OCI-LY7 (cell line): Measurements from ENCODE around the gene CTR9. TPM values are rescaled to one million over a fixed set of nuclear protein-coding genes. Genes with fewer than 3 reads are reported as not detected.
A peak's percentile ranks its signal among the peaks of the same experiment; 100 is the strongest.

Experiments
- BruUV-seq: library from RNA; stranded (reverse); fragments of 400-500 nt; replicated peaks from 2 replicates; lab custom pipeline; 2021; lab: Mats Ljungman, UMichigan
- CTCF ChIA-PET: fragments of 300-600 bp; sonication (Branson Sonifier 250); formaldehyde crosslinking; loops from one replicate; lab custom pipeline; 2022; ENCODE audit warnings: antibody characterized with exemption; ENCODE audit not compliant: unreplicated experiment; lab: Charles Lee
- POLR2A ChIA-PET: fragments of 300-600 bp; sonication (Branson Sonifier 250); formaldehyde crosslinking; loops from one replicate; lab custom pipeline; 2022; ENCODE audit warnings: antibody characterized with exemption; lab: Charles Lee
- DNase-seq: peaks from one replicate; pipeline ENCODE4 v3.0.0-alpha.2; 2015; ENCODE audit warnings: low spot score
- H2AFZ ChIP-seq: fragments of 200-600 bp; sonication (generic), shearing (Covaris generic); 2 replicates; pipeline ENCODE4 v1.6.1; 2014; ENCODE audit warnings: mild to moderate bottlenecking, antibody characterized with exemption, low read length, moderate library complexity
- H3K27ac ChIP-seq: fragments of 200-600 bp; sonication (generic); 2 replicates; pipeline ENCODE4 v1.5.1; 2014; ENCODE audit warnings: mixed run types, low read depth, mild to moderate bottlenecking, moderate library complexity, low read length, inconsistent platforms; ENCODE audit not compliant: poor library complexity, severe bottlenecking
- H3K36me3 ChIP-seq: fragments of 200-600 bp; sonication (generic); 2 replicates; pipeline ENCODE4 v1.6.1; 2014; ENCODE audit warnings: mild to moderate bottlenecking, antibody characterized with exemption, low read length, moderate library complexity, mixed read lengths; ENCODE audit not compliant: insufficient read depth
- H3K4me1 ChIP-seq: fragments of 200-600 bp; sonication (generic); 2 replicates; pipeline ENCODE4 v1.5.1; 2014; ENCODE audit warnings: mild to moderate bottlenecking, low read length; ENCODE audit not compliant: insufficient read depth, poor library complexity, severe bottlenecking
- H3K4me2 ChIP-seq: fragments of 200-600 bp; sonication (generic); 2 replicates; pipeline ENCODE4 v1.6.1; 2014; ENCODE audit warnings: mild to moderate bottlenecking, low read length
- H3K4me3 ChIP-seq: fragments of 200-600 bp; sonication (generic); 2 replicates; pipeline ENCODE4 v1.5.1; 2014; ENCODE audit warnings: mild to moderate bottlenecking, low read depth, low read length; ENCODE audit not compliant: poor library complexity, severe bottlenecking
- H3K79me2 ChIP-seq: fragments of 200-600 bp; sonication (generic); 2 replicates; pipeline ENCODE4 v1.6.1; 2016; ENCODE audit warnings: low read depth, mild to moderate bottlenecking, low read length, moderate library complexity, mixed read lengths; ENCODE audit not compliant: insufficient read depth
- H3K9me2 ChIP-seq: fragments of 200-600 bp; sonication (generic); 2 replicates; pipeline ENCODE4 v1.6.1; 2016; ENCODE audit warnings: mild to moderate bottlenecking, low read length, mixed read lengths; ENCODE audit not compliant: insufficient read depth
- H3K9me3 ChIP-seq: fragments of 200-600 bp; sonication (generic); 2 replicates; pipeline ENCODE4 v1.6.1; 2014; ENCODE audit warnings: mild to moderate bottlenecking, mixed run types, low read length, mixed read lengths
- H4K20me1 ChIP-seq: fragments of 200-600 bp; sonication (generic); 2 replicates; pipeline ENCODE4 v1.6.1; 2014; ENCODE audit warnings: mild to moderate bottlenecking, antibody characterized with exemption, low read length, moderate library complexity, mixed read lengths; ENCODE audit not compliant: insufficient read depth
- EZH2phosphoT487 ChIP-seq: fragments of 200-600 bp; sonication (generic); IDR thresholded peaks from 2 replicates; pipeline ENCODE4 v1.6.1; 2018; ENCODE audit warnings: low read depth, borderline replicate concordance, mild to moderate bottlenecking, mixed run types, antibody characterized with exemption, low read length, moderate library complexity, mixed read lengths
- intact Hi-C: fragments of 100-400 bp; cut with micrococcal nuclease; formaldehyde crosslinking; loops from one replicate; pipeline ENCODE4 v1.10.0; 2022; ENCODE audit not compliant: unreplicated experiment
- total RNA-seq, 2 experiments: library from RNA; depleted of rRNA in 1 of 2; stranded (reverse); fragments of >200 nt in 1 of 2; shearing (Covaris generic) in 1 of 2; gene quantifications; 2 replicates each; pipeline ENCODE4 v1.2.3, GENCODE V29; 2014 to 2022
- TF ChIP-seq, protein P1 (sequence below): fragments of 200-600 bp; sonication (generic); conservative IDR thresholded peaks from 2 replicates; pipeline ENCODE4 v1.5.1; 2014; ENCODE audit warnings: mild to moderate bottlenecking, antibody characterized with exemption, low read length, moderate library complexity, mixed read lengths

The CTR9 gene
- total RNA-seq, 2 experiments from 2014 or later: 15.3 to 29.5 TPM

DNA sequence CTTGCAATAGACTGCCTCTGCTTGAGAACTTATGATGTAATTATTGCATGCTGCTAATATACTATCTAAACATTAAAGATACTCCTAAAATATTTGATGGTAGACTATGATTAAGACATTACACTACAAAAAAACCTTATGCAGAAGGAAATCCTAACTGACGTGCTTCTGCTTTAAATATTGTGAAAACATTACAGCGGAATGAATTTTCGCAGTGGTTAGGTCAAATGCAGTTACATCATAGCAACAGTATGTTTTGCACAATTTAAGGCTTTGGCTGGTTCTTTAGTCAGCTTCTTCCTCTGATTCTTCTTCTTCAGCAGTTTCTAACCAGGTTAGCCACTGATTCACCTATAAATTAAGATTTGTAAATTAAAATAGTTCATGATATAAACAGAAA lies 46.5 kb downstream of the CTR9 start:
- intact Hi-C loops: no loop called here
- H3K4me2 ChIP-seq: no peak overlapping the region
- CTCF ChIA-PET: no interaction called here
- no peak overlapping the region for H3K27ac ChIP-seq
- no peaks in the 10 kb centered on the region for H3K9me2 ChIP-seq
- POLR2A ChIA-PET: interaction anchor here (2.8 kb wide), 1 partner anchor 11 kb away, joined by 11 read pairs; the partner anchor contains the start of gene EIF4G2
- DNase-seq: no peak
- TF ChIP-seq EZH2phosphoT487: no peak
- TF ChIP-seq, protein P1, sequence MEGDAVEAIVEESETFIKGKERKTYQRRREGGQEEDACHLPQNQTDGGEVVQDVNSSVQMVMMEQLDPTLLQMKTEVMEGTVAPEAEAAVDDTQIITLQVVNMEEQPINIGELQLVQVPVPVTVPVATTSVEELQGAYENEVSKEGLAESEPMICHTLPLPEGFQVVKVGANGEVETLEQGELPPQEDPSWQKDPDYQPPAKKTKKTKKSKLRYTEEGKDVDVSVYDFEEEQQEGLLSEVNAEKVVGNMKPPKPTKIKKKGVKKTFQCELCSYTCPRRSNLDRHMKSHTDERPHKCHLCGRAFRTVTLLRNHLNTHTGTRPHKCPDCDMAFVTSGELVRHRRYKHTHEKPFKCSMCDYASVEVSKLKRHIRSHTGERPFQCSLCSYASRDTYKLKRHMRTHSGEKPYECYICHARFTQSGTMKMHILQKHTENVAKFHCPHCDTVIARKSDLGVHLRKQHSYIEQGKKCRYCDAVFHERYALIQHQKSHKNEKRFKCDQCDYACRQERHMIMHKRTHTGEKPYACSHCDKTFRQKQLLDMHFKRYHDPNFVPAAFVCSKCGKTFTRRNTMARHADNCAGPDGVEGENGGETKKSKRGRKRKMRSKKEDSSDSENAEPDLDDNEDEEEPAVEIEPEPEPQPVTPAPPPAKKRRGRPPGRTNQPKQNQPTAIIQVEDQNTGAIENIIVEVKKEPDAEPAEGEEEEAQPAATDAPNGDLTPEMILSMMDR: no peak
- BruUV-seq: no TSS peak
- H3K4me3 ChIP-seq: no peak overlapping the region
- peaks cover 79% of the 10 kb centered on the region for H3K36me3 ChIP-seq
- H2AFZ ChIP-seq: no peak overlapping the region
- peaks cover 14% of the 10 kb centered on the region; the same call in 1 of the 2 replicates for H4K20me1 ChIP-seq
- H3K9me3 ChIP-seq: no peaks in the 10 kb centered on the region
- H3K4me1 ChIP-seq: no peaks in the 10 kb centered on the region
- H3K79me2 ChIP-seq: peaks cover 5% of the 10 kb centered on the region; the same call in 1 of the 2 replicates

GRCh38 chr11:10798330-10798928 lies 47.4 kb downstream of the CTR9 start:
- intact Hi-C loops: no loop called here
- Histone ChIP-seq H3K4me1 (no peaks in the 10 kb centered on the region), H3K27ac (no peak overlapping the region), H3K4me3 (no peak overlapping the region), H2AFZ (no peak overlapping the region), H3K36me3 (peaks cover 88% of the 10 kb centered on the region), H3K9me3 (no peaks in the 10 kb centered on the region), H3K4me2 (no peak overlapping the region), H3K9me2 (no peaks in the 10 kb centered on the region), H4K20me1 (peaks cover 14% of the 10 kb centered on the region; the same call in 1 of the 2 replicates), H3K79me2 (peaks cover 5% of the 10 kb centered on the region; the same call in 1 of the 2 replicates)
- DNase-seq: no peak
- TF ChIP-seq, protein P1: no peak
- TF ChIP-seq EZH2phosphoT487: no peak
- ChIA-PET CTCF (no interaction called here), POLR2A (interaction anchor here (0.7 to 2.3 kb wide), 4 partner anchors 10 to 434 kb away, joined by 3 to 22 read pairs (median 6); partner anchors contain the start of gene EIF4G2)
- no TSS peak for BruUV-seq

- Histone ChIP-seq H3K27ac (no peak overlapping the region), H4K20me1 (peaks cover 14% of the 10 kb centered on the region; the same call in 1 of the 2 replicates), H3K4me3 (no peak overlapping the region), H3K79me2 (peaks cover 20% of the 10 kb centered on the region; the same call in 1 of the 2 replicates), H3K9me2 (no peaks in the 10 kb centered on the region), H3K9me3 (no peaks in the 10 kb centered on the region), H3K4me1 (peaks cover 10% of the 10 kb centered on the region), H2AFZ (no peak overlapping the region), H3K36me3 (peaks cover 99% of the 10 kb centered on the region), H3K4me2 (no peak overlapping the region)
- TF ChIP-seq, protein P1: no peak
- no peak for TF ChIP-seq EZH2phosphoT487
- ChIA-PET CTCF (no interaction called here), POLR2A (interaction anchor here (1.6 kb wide), 1 partner anchor 12 kb away, joined by 5 read pairs; no protein-coding TSS in a partner anchor)
- BruUV-seq: TSS peak; percentile 53
- intact Hi-C loops: no loop called here
- DNase-seq: no peak
Measured at GRCh38 chr11:10800292-10800691, 49.2 kb downstream of the CTR9 start.
